NCI-H69 (cell line): ENCODE measurements around the gene SOD3.

Experiments
- DNase-seq: peaks from one replicate; lab custom pipeline; 2025; lab: John Stamatoyannopoulos, UW

Gene SOD3, protein sequence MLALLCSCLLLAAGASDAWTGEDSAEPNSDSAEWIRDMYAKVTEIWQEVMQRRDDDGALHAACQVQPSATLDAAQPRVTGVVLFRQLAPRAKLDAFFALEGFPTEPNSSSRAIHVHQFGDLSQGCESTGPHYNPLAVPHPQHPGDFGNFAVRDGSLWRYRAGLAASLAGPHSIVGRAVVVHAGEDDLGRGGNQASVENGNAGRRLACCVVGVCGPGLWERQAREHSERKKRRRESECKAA

DNA sequence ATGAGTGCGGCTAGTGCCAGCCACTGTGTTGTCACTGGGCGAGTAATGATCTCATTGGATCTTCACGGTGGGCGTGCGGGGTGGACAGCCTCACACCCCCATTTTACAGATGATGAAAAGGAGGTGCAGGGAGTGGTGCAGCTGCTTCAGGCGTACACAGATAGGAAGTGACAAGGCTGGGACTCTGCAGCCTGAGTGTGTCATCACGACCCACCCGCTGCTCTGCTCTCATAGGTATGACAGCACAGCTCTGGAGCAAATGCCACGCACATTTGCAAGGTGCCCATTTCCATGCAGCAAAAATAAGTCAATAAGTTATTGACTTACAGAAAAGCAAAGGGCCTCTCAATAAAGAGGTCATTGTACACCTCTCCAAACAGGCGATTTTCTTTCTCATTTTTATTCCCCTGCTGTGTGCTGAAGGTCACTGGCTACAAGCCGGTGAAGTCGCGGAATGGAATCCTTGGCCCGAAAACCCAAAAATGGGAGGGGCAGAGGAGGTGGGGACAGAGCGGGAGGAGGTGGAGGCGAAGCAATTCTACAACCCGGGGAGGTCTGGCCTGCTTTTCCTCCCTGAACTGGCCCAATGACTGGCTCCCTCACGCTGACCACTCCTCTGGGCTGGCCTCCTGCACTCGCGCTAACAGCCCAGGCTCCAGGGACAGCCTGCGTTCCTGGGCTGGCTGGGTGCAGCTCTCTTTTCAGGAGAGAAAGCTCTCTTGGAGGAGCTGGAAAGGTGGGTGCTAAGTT is at the start of gene SOD3:
Gene SOD3 (plus strand): TSS at position 658 of the 750 bp plus-strand sequence. CDS start 3,949 bp downstream, outside the sequence.
- peak; percentile 63 for DNase-seq

DNA sequence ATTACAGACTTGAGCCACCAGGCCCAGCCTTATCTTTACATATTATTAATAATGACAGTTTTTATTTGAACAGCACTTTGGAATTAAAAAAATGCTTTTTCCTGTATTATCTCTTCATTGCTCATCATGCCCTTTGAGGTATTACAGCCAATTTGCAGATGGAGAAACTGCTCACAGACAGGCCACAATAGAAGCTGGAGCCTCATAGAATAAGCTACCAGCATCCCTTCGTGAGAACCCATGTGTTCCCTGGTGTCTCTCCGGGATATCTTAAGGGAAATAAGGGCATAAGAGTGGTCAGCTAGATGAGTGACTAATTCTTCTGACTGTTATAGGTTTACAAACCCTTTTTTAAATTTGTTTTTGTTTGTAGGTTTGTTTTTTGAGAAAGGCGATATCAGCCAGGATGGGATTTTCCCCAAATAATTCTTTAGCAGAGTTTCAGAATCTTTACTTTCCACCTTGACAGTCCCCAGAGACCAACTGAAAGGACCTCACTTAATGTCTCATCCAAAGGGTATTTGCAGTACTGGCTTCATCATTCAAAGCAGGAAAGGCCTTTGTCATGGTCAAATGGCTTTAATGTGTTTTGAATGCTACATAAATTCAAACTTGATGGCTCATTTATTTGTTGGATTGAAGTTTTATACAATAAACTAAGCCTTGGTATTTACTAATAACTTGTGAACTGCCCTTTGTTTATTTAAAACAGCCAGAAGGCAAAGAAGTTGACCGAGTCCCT is 48.0 kb upstream of the SOD3 start:
- no peak for DNase-seq

DNA sequence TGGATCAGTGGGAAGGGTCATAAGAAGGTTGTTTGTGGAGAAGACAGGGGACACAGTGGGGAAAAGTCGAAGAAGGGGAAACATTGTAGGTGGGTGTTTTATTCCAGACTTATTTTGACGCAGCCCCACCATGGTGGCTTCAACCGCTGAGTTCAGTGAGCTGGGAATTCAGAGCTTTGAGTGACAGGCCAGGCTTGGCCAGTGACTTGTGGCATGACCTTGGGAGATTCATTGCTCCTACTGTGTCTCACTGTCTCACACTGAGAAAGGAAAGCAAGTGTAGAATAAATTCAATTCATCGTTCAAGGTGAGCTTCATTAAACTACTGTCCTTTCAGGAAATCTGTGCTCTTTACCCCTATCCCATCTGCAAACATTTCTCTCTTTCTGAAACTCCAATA is 47.4 kb upstream of the SOD3 start:
- DNase-seq, result no peak

DNA sequence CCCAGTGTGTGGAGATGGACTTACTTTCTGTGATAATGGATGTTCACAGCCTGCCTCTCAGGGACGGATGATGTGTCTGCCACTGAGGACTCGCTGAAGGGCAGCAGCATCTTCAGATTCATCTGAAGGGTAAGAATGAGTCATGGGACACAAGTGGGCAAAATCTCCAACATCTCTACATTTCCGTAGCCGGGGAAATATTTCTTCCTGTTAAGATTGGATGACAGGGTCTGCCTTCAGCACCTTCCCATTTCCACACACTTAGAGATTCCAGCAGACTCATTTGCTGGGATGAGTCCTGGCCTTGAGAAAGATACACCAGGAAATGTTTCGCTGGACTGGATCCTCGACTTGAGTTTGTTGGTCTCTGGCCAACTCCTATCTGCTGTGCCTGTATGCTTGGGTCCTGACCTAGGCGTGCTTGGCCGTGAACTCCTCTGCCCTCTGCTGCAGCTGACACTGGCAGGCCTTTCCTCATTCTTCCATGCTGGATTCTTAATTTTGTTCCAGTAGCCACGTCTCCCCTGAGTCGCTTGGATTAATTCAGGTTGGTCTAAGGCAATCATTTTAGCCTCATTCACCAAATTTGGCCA is 46.5 kb upstream of the SOD3 start:
- no peak for DNase-seq

DNA sequence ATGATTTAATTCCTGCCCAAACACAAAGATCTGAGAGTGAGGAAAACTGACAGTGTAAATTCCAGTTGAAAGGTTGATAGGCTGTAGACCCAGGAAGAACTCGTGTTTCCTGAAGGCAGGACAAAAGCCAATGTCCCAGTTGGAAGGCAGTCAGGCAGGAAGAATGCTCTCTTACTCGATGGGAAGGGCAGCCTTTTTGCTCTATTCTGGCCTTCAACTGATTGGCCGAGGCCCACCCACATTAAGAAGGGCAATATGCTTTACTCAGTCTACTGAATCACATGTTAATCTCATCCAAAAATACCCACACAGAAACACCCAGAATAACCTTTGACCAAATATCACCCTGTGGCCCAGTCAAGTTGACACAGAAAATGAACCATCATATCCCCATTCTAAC is 45.3 kb upstream of the SOD3 start:
- no peak for DNase-seq

DNA sequence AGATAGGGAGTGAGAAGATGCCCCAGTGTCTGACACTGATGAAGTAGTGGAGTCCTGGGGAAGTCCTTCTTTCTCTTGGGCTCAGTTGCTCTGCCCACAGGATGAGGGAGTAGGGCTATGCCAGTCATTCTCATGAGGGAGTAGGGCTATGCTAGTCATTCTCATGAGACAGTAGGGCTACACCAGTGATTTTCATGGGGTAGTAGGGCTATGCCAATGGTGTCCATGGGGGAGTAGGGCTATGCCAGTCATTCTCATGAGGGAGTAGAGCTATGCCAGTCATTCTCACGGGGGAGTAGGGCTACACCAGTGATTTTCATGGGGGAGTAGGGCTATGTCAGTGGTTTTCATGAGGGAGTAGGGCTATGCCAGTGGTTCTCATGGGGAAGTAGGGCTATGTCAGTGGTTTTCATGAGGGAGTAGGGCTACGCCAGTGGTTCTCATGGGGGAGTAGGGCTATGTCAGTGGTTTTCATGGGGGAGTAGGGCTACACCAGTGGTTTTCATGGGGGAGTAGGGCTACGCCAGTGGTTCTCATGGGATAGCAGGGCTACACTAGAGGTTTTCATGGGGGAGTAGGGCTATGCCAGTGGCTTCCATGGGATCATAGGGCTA is 43.3 kb upstream of the SOD3 start:
- no peak for DNase-seq

DNA sequence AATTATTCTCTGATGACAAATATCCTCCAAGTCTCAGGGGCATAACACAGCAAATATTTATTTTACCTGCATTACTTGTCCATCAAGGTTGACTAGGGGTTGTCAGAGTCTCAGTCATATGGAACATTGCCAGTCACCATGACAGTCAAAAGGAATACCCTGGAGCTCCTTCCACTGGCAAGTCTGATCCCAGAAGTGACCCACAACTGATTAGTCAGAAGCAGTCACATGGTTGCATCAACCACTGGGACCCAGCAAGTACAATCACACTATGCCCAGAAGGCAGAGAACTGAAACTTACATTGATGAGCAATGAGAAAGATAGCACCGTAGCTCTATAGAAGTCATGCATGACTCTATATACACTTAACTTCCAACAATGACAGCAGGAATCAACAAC is 41.9 kb upstream of the SOD3 start:
- peak; percentile 8 for DNase-seq

DNA sequence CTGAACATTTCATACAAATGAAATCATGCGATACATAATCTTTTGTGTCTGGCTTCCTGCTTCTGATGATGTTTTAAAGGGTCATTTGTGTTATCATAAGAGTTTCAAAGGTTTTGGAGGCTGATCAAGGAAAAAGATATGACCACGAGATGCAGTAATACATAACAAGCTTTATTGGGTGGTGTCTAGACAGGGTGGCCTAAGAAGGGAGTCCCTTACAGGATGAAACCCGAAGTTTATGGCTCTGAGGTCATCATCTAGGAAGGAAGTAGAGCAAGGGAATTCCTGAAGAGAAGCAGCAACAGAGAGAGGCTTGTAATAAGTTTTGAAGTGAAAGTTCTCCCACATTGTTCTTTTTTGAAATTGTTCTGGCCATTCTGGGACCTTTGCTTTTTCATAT is 40.8 kb upstream of the SOD3 start:
- DNase-seq, result no peak

DNA sequence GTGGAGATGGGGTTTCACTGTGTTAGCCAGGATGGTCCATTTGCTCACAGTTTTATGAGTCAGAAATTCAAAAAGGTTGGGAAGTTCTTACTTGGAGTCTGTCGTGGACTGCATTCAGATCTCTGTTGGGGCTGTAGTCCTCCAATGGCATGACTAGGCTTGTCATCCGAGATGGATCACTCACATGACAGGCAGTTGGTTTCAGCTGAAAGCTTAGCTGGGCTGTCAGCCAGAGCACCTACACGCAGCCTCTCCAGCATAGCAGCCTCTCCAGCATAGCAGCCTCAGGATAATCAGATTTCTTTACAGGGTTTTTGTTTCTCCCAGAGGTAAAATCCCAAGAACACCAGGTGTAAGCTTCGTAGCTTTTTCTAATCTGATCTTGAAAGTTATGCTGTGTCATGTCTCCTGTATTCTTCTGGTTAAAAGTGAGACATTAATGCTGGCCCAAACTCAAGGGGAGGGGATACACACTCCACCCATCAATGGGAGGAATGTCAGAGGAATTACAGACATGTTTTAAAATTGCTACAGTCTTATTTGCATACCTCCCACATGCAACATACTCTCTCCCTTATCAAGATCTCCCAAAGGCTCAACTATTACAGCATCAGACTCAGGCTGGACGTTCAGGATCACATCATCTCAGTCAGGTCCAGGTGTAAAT is 31.6 kb upstream of the SOD3 start:
- DNase-seq, result peak; percentile 2

DNA sequence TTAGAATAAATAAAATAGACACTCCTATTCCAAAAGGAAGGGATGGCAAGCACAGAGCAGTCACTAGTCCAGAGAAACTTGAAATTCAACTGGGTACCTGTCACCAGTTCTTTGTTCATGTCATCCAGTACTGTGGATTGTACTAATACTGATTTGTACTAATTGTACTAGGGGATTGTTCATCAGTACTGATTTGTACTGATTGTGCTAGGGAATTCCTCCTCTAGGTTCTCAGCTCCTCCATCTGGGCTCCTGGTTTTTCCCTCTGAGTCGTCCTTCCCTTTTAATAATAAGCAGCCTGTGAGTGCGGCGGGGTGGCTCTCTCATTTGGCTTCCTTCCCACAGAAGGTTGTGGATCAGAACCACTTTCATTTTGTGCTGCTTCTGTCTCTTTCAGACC is 31.0 kb upstream of the SOD3 start:
- no peak for DNase-seq

DNA sequence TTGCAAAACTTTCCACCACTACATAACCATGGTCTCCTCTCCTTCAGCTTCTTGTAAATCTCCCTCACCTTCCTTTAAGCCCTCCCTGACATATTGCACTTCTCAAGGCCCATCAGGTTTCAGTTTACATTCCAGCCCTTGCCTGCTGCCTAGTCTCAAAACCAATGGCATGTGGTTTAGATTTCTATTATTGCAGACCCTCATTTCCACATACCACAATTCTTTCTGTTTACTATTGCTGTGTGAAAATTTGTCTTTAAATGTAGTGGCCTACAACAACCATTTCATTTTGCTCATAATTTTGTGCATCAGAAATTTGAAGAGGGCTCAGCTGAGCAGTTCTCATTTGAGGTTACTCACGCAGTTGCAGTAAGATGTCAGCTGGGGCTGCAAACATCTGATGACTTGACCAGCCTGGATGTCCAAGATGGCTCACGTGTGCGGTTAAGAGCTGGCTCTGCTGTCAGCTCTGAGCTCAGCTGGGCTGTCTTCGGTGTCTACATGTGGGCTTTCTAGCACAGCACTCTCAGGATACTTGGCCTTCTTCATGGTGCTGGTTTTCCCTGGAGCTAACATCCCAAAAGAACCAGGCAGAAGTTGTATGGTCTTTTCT is 29.9 kb upstream of the SOD3 start:
- DNase-seq, result no peak

DNA sequence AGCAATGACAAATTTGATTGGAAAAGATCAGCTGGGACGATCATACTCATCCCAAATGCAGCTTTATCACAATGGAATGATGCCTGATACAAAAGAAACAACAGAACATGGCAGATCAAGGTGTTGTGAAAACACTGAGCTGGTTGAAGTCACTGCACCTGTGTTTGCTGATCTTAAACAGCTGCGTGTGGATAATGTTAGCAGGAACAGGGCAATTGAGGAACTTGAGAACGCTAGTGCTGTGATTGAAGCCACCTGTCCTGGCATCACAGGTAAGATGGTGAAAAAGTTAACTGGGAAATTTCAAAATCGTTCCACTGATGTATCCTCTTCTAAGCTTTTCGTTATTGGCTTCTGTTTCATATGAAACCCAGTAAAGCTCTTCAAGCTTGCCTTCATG is 27.4 kb upstream of the SOD3 start:
- peak; percentile 3 for DNase-seq

DNA sequence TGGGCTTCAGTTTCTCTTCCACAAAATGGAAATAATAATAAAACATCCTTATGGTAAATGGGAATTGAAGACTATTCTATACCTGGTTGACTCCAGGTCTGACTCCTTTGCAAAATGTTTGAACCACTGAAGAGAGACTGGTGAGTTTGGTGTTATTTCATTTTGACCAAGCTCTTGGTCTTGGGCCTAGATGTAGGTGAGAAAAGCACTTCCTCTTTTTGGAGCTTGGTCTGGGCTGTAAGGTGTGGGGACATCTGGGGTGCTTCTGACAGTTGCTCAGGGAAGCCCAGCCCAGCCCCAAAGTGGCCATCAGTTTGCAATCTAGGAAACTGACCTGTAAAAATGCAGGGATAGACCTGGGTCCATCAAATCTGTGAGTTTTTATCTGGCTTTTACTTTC is 26.8 kb upstream of the SOD3 start:
- no peak for DNase-seq

DNA sequence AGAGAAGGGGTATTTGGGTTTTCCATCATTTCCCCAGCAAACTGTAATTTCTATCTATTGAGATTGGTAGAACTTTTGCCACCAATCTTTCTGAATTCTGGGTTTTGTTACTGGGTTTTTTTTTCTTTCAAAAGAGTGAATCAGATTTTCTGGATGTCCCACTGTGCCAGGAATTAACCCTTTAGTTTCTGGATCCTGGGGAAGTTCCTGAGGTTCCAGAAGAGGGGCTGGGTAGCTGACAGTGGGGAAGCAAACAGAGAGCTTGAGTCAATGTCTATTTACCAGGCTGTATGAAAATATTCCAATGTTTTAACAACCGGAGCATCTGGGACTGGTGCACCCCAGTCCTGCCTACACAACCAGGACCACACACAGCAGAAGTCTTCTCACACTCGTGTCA is 25.8 kb upstream of the SOD3 start:
- no peak for DNase-seq

DNA sequence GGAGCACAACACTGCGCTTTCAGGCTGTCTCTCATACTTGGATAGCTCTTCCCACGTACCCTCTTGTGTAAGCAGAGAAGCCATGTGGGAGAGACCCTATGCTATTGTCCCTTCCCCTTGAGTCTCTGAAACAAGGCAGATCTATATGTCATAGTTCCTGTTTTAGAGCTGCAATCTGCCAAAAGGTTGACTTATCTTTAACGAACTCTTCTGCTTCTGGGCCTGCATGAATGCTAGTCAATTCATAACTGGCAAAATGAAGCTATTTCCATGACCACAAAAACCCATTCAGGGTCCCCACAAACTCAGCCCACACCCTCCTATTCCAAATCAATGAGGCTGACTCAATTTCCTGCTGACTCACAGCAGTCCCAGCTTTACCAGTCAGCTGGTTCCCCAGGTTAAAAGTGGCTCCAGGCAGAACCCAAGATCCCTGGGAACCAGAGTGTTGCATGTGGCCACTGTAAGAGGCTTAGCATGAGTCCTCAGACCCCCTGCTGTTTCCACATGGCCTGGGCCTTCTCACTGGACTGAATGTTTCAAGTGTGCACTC is 25.3 kb upstream of the SOD3 start:
- DNase-seq, result no peak

DNA sequence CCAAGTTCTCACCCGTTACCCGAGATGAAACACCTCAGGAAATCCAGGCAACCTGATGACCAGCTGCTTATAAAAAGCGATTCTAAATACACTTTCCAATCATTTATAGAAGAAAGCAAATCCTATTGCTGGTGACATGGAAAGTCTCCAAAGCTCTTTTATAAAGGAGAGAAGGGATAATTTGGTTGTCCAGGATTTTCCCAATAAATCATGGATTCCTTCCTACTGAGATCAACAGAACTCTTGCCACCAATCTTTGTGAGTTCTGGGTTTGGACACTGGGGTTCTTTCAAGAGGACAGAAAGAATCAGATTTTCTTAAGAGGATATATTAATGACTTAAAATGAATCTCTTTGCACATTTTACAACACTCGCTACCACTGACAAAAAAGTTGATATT is 24.7 kb upstream of the SOD3 start:
- no peak for DNase-seq

DNA sequence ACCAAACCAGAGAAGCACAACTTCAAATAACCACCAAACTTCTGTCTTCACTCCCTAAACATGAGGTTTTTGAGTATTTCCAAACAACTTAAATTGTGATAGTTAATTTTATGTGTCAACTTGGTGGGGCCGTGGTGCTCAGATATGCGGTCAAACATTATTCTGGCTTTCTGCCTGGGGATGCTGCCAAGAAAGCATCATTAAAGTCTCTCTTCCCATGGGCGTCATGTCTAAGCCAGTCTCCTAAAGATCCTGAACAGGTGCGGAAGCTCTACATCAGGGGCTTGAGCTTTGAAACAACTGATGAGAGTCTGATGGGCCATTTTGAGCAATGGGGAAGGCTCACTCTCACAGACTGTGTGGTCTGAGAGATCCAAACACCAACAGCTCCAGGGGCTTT is 24.1 kb upstream of the SOD3 start:
- no peak for DNase-seq

DNA sequence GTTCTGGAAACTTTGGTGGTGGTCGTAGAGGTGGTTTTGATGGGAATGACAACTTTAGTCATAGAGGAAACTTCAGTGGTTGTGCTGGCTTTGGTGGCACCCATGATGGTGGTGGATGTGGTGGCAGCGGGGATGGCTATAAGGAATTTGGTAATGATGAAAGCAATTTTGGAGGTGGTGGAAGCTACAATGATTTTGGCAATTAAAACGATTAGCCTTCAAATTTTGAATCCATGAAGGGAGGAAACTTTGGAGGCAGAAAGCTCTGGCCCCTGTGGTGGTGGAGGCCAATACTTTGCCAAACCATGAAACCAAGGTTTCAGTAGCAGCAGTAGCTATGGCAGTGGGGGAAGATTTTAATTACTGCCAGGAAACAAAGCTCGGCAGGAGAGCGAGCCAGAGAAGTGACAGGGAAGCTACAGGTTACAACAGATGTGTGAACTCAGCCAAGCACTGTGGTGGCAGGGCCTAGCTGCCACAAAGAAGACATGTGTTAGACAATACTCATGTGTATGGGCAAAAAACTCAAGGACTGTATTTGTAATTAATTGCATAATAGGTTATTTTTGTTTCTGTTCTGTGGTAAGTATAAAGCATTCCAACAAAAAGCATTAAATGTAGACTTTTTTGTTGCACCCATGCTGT is 23.2 kb upstream of the SOD3 start:
- peak; percentile 20 for DNase-seq

DNA sequence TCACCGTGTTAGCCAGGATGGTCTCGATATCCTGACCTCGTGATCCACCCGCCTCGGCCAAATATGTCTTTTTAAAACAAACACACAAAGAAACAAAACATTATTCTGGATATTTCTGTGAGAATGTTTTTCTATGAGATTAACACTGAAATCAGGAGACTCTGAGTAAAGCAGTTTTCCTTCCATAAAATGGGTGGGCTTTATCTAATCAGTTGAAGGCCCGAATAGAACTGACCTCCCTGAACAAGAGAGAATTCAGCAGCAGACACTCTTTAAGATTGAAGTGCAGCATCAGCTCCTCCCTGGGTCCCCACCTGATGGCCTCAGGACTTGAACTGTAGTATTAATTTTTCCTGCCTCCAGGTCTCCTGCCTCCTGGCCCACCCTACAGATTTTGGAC is 22.4 kb upstream of the SOD3 start:
- no peak for DNase-seq

DNA sequence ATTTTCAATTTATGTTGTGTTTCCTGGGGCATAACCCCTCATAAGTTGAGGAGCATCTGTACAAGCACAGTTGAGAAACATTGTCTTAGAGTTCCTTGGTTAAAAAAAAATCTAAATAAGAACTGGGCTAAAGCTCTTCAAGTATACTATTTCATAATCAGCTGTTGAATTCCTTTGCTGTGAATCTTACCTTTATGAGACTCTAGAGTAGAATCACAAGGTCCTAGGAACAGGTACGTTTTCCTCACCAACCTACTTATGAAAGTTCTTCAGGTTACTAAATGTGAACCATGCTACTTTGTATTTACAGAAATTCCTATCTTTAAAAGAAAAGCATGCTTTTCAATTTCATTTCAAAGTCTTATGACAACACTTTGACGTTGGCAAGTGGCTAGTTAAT is 20.9 kb upstream of the SOD3 start:
- DNase-seq, result no peak
